ENCODE data around the gene HS3ST4.

DNA sequence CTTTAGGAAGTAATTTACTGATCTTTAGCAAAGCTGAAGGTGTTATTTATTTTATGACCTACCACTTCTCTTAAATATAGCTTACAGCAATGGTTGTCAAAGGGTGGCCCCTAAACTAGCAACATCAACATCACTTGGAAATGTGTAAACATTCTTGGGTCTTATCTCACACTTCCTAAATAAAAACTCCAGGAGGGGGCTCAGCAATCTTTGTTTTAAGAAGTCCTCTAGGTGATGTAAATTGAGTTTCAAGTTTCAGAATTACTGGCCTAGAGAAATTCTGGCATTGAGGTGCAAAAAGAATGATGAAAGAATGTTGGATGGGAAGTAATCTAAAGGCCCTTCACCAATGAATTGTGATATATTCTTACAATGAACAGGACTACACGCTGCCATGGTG lies 142.3 kb downstream of the HS3ST4 start:
- TF ChIP-seq, protein P1, sequence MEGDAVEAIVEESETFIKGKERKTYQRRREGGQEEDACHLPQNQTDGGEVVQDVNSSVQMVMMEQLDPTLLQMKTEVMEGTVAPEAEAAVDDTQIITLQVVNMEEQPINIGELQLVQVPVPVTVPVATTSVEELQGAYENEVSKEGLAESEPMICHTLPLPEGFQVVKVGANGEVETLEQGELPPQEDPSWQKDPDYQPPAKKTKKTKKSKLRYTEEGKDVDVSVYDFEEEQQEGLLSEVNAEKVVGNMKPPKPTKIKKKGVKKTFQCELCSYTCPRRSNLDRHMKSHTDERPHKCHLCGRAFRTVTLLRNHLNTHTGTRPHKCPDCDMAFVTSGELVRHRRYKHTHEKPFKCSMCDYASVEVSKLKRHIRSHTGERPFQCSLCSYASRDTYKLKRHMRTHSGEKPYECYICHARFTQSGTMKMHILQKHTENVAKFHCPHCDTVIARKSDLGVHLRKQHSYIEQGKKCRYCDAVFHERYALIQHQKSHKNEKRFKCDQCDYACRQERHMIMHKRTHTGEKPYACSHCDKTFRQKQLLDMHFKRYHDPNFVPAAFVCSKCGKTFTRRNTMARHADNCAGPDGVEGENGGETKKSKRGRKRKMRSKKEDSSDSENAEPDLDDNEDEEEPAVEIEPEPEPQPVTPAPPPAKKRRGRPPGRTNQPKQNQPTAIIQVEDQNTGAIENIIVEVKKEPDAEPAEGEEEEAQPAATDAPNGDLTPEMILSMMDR (IDR thresholded peaks at IDR 0.05 in 2 of 3, conservative IDR thresholded peaks at IDR 0.05 in 1 of 3; ENCODE audit: borderline replicate concordance in 1 of 3, insufficient read depth in 1 of 3, low read depth in 2 of 3, low read length in 2 of 3) = no peak
- TF ChIP-seq ZNF274 (IDR thresholded peaks at IDR 0.05; ENCODE audit: low read depth, low read length) = no peak
- no peak for TF ChIP-seq EZH2 (IDR thresholded peaks at IDR 0.05)
- TF ChIP-seq POLR2A (IDR thresholded peaks at IDR 0.05; ENCODE audit: borderline replicate concordance, extremely low read depth, insufficient read depth, insufficient read length) = no peak
- TF ChIP-seq, protein P2, sequence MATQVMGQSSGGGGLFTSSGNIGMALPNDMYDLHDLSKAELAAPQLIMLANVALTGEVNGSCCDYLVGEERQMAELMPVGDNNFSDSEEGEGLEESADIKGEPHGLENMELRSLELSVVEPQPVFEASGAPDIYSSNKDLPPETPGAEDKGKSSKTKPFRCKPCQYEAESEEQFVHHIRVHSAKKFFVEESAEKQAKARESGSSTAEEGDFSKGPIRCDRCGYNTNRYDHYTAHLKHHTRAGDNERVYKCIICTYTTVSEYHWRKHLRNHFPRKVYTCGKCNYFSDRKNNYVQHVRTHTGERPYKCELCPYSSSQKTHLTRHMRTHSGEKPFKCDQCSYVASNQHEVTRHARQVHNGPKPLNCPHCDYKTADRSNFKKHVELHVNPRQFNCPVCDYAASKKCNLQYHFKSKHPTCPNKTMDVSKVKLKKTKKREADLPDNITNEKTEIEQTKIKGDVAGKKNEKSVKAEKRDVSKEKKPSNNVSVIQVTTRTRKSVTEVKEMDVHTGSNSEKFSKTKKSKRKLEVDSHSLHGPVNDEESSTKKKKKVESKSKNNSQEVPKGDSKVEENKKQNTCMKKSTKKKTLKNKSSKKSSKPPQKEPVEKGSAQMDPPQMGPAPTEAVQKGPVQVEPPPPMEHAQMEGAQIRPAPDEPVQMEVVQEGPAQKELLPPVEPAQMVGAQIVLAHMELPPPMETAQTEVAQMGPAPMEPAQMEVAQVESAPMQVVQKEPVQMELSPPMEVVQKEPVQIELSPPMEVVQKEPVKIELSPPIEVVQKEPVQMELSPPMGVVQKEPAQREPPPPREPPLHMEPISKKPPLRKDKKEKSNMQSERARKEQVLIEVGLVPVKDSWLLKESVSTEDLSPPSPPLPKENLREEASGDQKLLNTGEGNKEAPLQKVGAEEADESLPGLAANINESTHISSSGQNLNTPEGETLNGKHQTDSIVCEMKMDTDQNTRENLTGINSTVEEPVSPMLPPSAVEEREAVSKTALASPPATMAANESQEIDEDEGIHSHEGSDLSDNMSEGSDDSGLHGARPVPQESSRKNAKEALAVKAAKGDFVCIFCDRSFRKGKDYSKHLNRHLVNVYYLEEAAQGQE (IDR thresholded peaks at IDR 0.05; ENCODE audit: low read depth) = no peak
- no peak for TF ChIP-seq ZFX (IDR thresholded peaks at IDR 0.05)
- no peak for TF ChIP-seq SP1 (IDR thresholded peaks at IDR 0.05; ENCODE audit: low read depth)
- TF ChIP-seq EZH2phosphoT487 (IDR thresholded peaks at IDR 0.05; ENCODE audit: borderline replicate concordance) = no peak
- TF ChIP-seq ELF1 (IDR thresholded peaks at IDR 0.05; ENCODE audit: borderline replicate concordance, low read depth) = no peak
- TF ChIP-seq, protein P3, sequence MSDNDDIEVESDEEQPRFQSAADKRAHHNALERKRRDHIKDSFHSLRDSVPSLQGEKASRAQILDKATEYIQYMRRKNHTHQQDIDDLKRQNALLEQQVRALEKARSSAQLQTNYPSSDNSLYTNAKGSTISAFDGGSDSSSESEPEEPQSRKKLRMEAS (IDR thresholded peaks at IDR 0.05) = no peak
- no peak for TF ChIP-seq RAD21 (IDR thresholded peaks at IDR 0.05; ENCODE audit: low read depth)

All from HCT116 (cell line).